Coronary artery (tissue), 2 donors: ENCODE measurements around the gene LMNTD2.

ENCODE experiments used
- DNase-seq: peaks from one replicate; pipeline ENCODE4 v3.0.0-alpha.2; 2017; ENCODE audit warnings: low spot score
- H3K27ac ChIP-seq, 2 donors: fragments of 200-600 bp; sonication (generic); one replicate each; pipeline ENCODE4 v1.5.1; 2016 to 2019
- H3K4me3 ChIP-seq: fragments of 200-600 bp; sonication (generic); 2 replicates; pipeline ENCODE4 v1.5.1; 2016; ENCODE audit warnings: mild to moderate bottlenecking, moderate library complexity
- CTCF ChIP-seq: fragments of 200-600 bp; sonication (generic); IDR thresholded peaks from one replicate; pipeline ENCODE4 v1.5.1; 2019; ENCODE audit warnings: antibody characterized with exemption

Gene LMNTD2

GRCh38 chr11:559020-559620, 1.4 kb downstream of the LMNTD2 start:
- TF ChIP-seq CTCF: no peak
- Histone ChIP-seq H3K4me3 (no peak overlapping the region), H3K27ac (no peak overlapping the region)
- DNase-seq: no peak

GRCh38 chr11:558503-558902, 2.0 kb downstream of the LMNTD2 start:
- TF ChIP-seq CTCF: no peak
- no peak for DNase-seq
- Histone ChIP-seq H3K4me3 (no peak overlapping the region), H3K27ac (no peak overlapping the region)

- TF ChIP-seq CTCF: no peak
- Histone ChIP-seq H3K4me3 (no peak overlapping the region), H3K27ac (no peak overlapping the region)
- no peak for DNase-seq
These were observed 3.0 kb downstream of the LMNTD2 start for GRCh38 chr11:557328-558132.

GRCh38 chr11:556662-557256, 3.8 kb downstream of the LMNTD2 start:
- no peak for TF ChIP-seq CTCF
- DNase-seq: no peak
- Histone ChIP-seq H3K27ac (no peak overlapping the region), H3K4me3 (no peak overlapping the region)

- Histone ChIP-seq H3K4me3 (peak overlapping the region; percentile 65), H3K27ac (no peak overlapping the region)
- no peak for DNase-seq
- TF ChIP-seq CTCF: no peak
These were observed 4.5 kb downstream of the LMNTD2 start for GRCh38 chr11:555780-556661.

- peak overlapping the region; percentile 65 for H3K4me3 ChIP-seq
- no peak for DNase-seq
- TF ChIP-seq CTCF: peak; percentile 6
- H3K27ac ChIP-seq: no peak overlapping the region
These were observed 5.2 kb downstream of the LMNTD2 start for GRCh38 chr11:555227-555779.
